Effector CD4-positive, alpha-beta T cell (primary cell): ENCODE results near the gene IRAK2.
A peak's percentile ranks its signal among the peaks of the same experiment; 100 is the strongest.
"Not testable (repeated sequence)": the region's sequence is repeated elsewhere in the genome, so short reads cannot be mapped to it uniquely, and the experiment has no call there.

ENCODE experiments used
- DNase-seq: peaks from one replicate; pipeline ENCODE4 v3.0.0-alpha.2; 2020
- total RNA-seq: gene quantifications from one replicate; lab custom pipeline; 2026; lab: John Stamatoyannopoulos, UW

IRAK2 gene, protein sequence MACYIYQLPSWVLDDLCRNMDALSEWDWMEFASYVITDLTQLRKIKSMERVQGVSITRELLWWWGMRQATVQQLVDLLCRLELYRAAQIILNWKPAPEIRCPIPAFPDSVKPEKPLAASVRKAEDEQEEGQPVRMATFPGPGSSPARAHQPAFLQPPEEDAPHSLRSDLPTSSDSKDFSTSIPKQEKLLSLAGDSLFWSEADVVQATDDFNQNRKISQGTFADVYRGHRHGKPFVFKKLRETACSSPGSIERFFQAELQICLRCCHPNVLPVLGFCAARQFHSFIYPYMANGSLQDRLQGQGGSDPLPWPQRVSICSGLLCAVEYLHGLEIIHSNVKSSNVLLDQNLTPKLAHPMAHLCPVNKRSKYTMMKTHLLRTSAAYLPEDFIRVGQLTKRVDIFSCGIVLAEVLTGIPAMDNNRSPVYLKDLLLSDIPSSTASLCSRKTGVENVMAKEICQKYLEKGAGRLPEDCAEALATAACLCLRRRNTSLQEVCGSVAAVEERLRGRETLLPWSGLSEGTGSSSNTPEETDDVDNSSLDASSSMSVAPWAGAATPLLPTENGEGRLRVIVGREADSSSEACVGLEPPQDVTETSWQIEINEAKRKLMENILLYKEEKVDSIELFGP
- total RNA-seq = 8.1 reads per million, percentile 28 among the genes with 10 or more reads in this experiment

GRCh38 chr3:10164546-10165393 is at the start of gene IRAK2:
TSS of gene IRAK2 (plus strand) at chr3:10164919. CDS start at chr3:10164955, 36 bp downstream.
- DNase-seq = peak; percentile 37

GRCh38 chr3:10115326-10116137 is 49.2 kb upstream of the IRAK2 start, which contains the start of gene BRK1:
TSS of gene BRK1 (plus strand) at chr3:10115675. CDS start at chr3:10115702, 27 bp downstream.
- DNase-seq = peak; percentile 91

- DNase-seq = no peak
These were observed 48.6 kb upstream of the IRAK2 start for GRCh38 chr3:10116138-10116460.

GRCh38 chr3:10116928-10117327 is 47.8 kb upstream of the IRAK2 start:
- DNase-seq = no peak

DNA sequence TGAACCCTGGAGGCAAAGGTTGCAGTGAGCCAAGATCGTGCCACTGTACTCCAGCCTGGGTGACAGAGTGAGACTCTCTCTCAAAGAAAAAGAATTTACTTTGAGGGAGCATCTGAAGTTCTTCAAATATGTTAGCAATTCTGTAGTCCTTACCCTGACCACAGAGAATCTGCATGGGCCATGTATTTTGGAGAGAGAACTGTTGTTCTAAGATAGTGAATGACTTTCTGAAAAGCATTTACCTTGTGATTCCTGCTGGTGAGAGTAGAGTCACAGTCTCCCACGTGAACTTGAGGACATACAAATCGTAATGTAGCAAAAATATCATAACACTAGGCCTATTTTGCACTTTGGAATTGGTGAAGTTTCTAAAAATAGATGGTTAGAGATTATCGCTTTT is 45.3 kb upstream of the IRAK2 start:
- DNase-seq = no peak

DNA sequence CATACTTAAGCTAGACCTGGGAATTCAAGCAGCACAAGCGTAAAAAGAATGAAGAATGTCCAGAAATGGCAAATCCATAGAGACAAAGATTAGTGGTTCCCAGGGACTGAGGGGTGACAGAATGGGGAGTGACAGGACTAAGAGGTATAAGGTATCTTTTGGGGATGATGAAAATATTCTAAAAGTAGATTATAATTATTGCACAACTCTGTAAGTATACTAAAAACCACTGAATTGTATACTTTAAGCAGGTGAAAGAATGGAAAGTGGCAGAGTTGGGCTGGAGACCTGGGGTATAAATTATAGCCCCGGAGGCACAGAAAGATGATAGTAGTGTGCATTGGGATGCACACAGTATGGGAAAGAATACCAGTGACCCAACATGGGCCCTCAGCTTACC is 43.7 kb upstream of the IRAK2 start:
- no peak for DNase-seq

GRCh38 chr3:10122724-10123123 is 42.0 kb upstream of the IRAK2 start:
- DNase-seq = no peak

- DNase-seq = not testable (repeated sequence)
These were observed 28.8 kb upstream of the IRAK2 start for GRCh38 chr3:10135872-10136271.

DNA sequence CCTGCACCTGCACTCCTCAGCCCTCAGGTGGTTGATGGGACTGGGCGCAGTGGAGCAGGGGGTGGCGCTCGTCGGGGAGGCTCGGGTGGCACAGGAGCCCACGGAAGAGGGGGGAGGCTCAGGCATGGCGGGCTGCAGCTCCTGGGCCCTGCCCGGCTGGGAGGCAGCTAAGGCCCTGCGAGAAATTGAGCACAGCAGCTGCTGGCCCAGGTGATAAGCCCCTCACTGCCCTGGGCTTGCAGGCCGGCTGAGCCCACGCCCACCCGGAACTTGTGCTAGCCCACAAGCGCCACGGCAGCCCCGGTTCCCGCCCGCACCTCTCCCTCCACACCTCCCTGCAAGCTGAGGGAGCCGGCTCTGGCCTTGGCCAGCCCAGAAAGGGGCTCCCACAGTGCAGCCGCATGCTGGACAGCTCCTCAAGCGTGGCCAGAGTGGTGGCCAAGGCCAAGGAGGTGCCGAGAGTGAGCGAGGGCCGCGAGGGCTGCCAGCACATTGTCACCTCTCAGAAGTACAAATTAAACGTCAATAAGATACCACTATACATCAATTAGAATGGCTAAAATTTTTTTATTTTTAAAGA is 28.2 kb upstream of the IRAK2 start:
- no peak for DNase-seq

- DNase-seq = no peak
These were observed 27.5 kb upstream of the IRAK2 start for GRCh38 chr3:10137178-10137577.

DNA sequence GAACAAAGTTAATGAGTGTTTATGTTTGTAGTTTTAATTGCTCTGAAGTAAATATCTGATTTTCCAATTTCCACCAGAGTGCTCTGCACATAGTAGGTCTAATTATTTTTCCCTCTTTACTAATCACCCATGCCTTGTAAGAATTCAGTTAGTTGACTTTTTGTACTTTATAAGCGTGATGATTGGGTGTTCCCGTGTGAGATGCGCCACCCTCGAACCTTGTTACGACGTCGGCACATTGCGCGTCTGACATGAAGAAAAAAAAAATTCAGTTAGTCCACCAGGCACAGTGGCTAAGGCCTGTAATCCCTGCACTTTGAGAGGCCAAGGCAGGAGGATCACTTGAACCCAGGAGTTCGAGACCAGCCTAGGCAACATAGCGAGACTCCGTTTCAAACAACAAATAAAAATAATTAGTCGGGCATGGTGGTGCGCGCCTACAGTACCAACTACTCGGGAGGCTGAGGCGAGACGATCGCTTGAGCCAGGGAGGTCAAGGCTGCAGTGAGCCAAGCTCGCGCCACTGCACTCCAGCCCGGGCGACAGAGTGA is 23.6 kb upstream of the IRAK2 start:
- DNase-seq = no peak

GRCh38 chr3:10142707-10143560 is 21.8 kb upstream of the IRAK2 start:
- no peak for DNase-seq

DNA sequence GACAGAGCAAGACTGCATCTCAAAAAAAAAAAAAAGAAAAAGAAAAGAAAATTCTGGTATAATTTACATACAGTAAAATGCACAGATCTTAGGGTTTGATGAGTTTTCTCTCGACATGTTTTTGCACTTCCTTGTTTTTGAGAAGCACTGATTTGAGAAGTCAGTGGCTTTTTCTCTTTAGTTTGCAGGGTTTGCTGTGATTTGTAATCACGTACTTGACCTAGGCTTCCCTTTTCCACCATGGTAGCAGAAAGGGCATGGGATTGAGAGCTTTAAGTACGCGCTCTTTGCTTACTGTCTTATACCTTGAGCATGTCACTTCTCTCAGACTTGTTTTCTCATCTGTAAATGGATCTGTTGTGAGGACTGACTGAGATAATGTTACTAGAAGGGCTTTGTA is 19.0 kb upstream of the IRAK2 start:
- no peak for DNase-seq

DNA sequence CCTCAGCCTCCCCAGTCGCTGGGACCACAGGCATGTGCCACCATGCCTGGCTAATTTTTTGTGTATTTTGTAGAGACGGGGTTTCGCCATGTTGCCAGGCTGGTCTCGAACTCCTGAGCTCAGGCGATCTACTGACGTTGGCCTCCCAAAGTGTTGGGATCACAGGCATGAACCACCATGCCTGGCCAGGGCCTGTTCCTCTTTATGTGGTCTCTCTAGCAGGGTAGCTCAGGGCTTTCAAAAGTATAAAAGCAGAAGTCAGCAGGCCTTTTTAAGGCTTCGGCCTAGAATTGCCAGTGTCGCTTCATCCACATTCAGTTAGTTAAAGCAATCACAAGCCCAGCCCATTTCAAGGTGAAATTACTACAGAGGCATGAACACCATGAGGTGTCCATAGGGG is 15.5 kb upstream of the IRAK2 start:
- DNase-seq = no peak

- DNase-seq = no peak
These were observed 13.7 kb upstream of the IRAK2 start for GRCh38 chr3:10150987-10151386.

- no peak for DNase-seq
These were observed 10.2 kb upstream of the IRAK2 start for GRCh38 chr3:10154335-10155122.

GRCh38 chr3:10155123-10155472 is 9.6 kb upstream of the IRAK2 start:
- no peak for DNase-seq

- no peak for DNase-seq
These were observed 9.1 kb upstream of the IRAK2 start for GRCh38 chr3:10155658-10156057.

GRCh38 chr3:10157031-10157430 is 7.7 kb upstream of the IRAK2 start:
- DNase-seq = no peak

GRCh38 chr3:10158555-10158954 is 6.2 kb upstream of the IRAK2 start:
- DNase-seq = not testable (repeated sequence)
